HEK293 (cell line): ENCODE measurements around the gene TOMM40.
A peak's percentile ranks its signal among the peaks of the same experiment; 100 is the strongest.

Experiments used
- CTCF ChIA-PET: fragments of 350-600 bp; formaldehyde crosslinking; extraction: SDS; loops from one replicate; lab custom pipeline; 2021; ENCODE audit warnings: antibody characterized with exemption; lab: Yijun Ruan, JAX
- POLR2A ChIA-PET: fragments of 300-600 bp; formaldehyde crosslinking; extraction: SDS; loops from one replicate; lab custom pipeline; 2020; ENCODE audit warnings: antibody characterized with exemption, inconsistent platforms; lab: Yijun Ruan, JAX
- H3K27ac ChIP-seq: fragments of 200-500 bp; sonication (Bioruptor generic); 2 replicates; pipeline ENCODE4 v1.5.1; 2014; ENCODE audit warnings: low read depth, low read length, control low read depth, inconsistent platforms; ENCODE audit errors: extremely low read depth
- H3K36me3 ChIP-seq, 2 experiments: fragments of 200-500 bp in 1 of 2; sonication (Bioruptor generic) in 1 of 2; 1 replicate in 1 of 2; 2 replicates in 1 of 2; pipeline ENCODE4 v1.5.1; 2014 to 2017; ENCODE audit warnings: inconsistent platforms in 2 of 2, low read length in 2 of 2; ENCODE audit not compliant: control insufficient read depth in 2 of 2, insufficient read depth in 1 of 2
- H3K4me1 ChIP-seq: fragments of 200-500 bp; sonication (Bioruptor generic); 2 replicates; pipeline ENCODE4 v1.5.1; 2014; ENCODE audit warnings: mild to moderate bottlenecking, low read length, inconsistent platforms; ENCODE audit not compliant: control insufficient read depth, insufficient read depth
- H3K4me3 ChIP-seq: 2 replicates; pipeline ENCODE4 v1.5.1; 2011; ENCODE audit warnings: low read depth, mild to moderate bottlenecking, control low read depth, low read length, moderate library complexity
- H3K9me3 ChIP-seq: fragments of 200-500 bp; sonication (Bioruptor generic); 2 replicates; pipeline ENCODE4 v1.5.1; 2014; ENCODE audit warnings: low read depth, low read length, inconsistent platforms; ENCODE audit not compliant: control insufficient read depth, insufficient read depth
- CTCF ChIP-seq: fragments of 450-650 bp; formaldehyde crosslinking; IDR thresholded peaks from 2 replicates; pipeline ENCODE4 v1.5.1; 2016; ENCODE audit warnings: missing biosample characterization, missing genetic modification characterization
- EGR2 ChIP-seq: fragments of 450-650 bp; formaldehyde crosslinking; IDR thresholded peaks from 2 replicates; pipeline ENCODE4 v1.5.1; 2016; ENCODE audit warnings: low read depth, missing biosample characterization, missing genetic modification characterization
- FEZF1 ChIP-seq: fragments of 450-650 bp; formaldehyde crosslinking; IDR thresholded peaks from 2 replicates; pipeline ENCODE4 v1.5.1; 2016; ENCODE audit warnings: missing biosample characterization, missing genetic modification characterization
- GLI2 ChIP-seq: fragments of 450-650 bp; formaldehyde crosslinking; IDR thresholded peaks from 2 replicates; pipeline ENCODE4; 2017; ENCODE audit warnings: missing biosample characterization, missing genetic modification characterization, low read depth, borderline replicate concordance
- SP7 ChIP-seq: fragments of 450-650 bp; formaldehyde crosslinking; IDR thresholded peaks from 2 replicates; pipeline ENCODE4 v1.5.1; 2016; ENCODE audit warnings: missing biosample characterization, missing genetic modification characterization
- ZBTB10 ChIP-seq: fragments of 450-650 bp; formaldehyde crosslinking; IDR thresholded peaks from 2 replicates; pipeline ENCODE4 v1.5.1; 2016; ENCODE audit warnings: missing biosample characterization, missing genetic modification characterization
- ZBTB11 ChIP-seq: fragments of 450-650 bp; formaldehyde crosslinking; conservative IDR thresholded peaks from 2 replicates; pipeline ENCODE4 v1.5.1; 2016; ENCODE audit warnings: low read depth, missing biosample characterization, missing genetic modification characterization
- ZEB2 ChIP-seq: fragments of 450-650 bp; formaldehyde crosslinking; IDR thresholded peaks from 2 replicates; pipeline ENCODE4 v1.5.1; 2016; ENCODE audit warnings: missing biosample characterization, missing genetic modification characterization
- ZNF280C ChIP-seq: fragments of 450-650 bp; formaldehyde crosslinking; IDR thresholded peaks from 2 replicates; pipeline ENCODE4 v1.5.1; 2016; ENCODE audit warnings: missing biosample characterization, missing genetic modification characterization
- ZNF37A ChIP-seq: fragments of 450-650 bp; IDR thresholded peaks from 2 replicates; pipeline ENCODE4 v1.5.1; 2018; ENCODE audit warnings: missing biosample characterization, missing genetic modification characterization
- ZNF391 ChIP-seq: fragments of 450-650 bp; formaldehyde crosslinking; IDR thresholded peaks from 2 replicates; pipeline ENCODE4 v1.5.1; 2016; ENCODE audit warnings: low read depth, missing biosample characterization, missing genetic modification characterization, borderline replicate concordance
- ZNF404 ChIP-seq: fragments of 450-650 bp; formaldehyde crosslinking; IDR thresholded peaks from 2 replicates; pipeline ENCODE4 v1.5.1; 2017; ENCODE audit warnings: missing biosample characterization, missing genetic modification characterization
- ZNF488 ChIP-seq: fragments of 450-650 bp; formaldehyde crosslinking; IDR thresholded peaks from 2 replicates; pipeline ENCODE4 v1.5.1; 2016; ENCODE audit warnings: missing biosample characterization, missing genetic modification characterization
- ZNF514 ChIP-seq: fragments of 450-650 bp; formaldehyde crosslinking; IDR thresholded peaks from 2 replicates; pipeline ENCODE4 v1.5.1; 2016; ENCODE audit warnings: missing biosample characterization, missing genetic modification characterization
- ZNF580 ChIP-seq: fragments of 450-650 bp; formaldehyde crosslinking; IDR thresholded peaks from 2 replicates; pipeline ENCODE4 v1.5.1; 2016; ENCODE audit warnings: missing biosample characterization, missing genetic modification characterization
- ZSCAN18 ChIP-seq: fragments of 450-650 bp; formaldehyde crosslinking; IDR thresholded peaks from 2 replicates; pipeline ENCODE4 v1.5.1; 2016; ENCODE audit warnings: missing biosample characterization, missing genetic modification characterization
- ZXDB ChIP-seq: fragments of 450-650 bp; formaldehyde crosslinking; IDR thresholded peaks from 2 replicates; pipeline ENCODE4 v1.5.1; 2016; ENCODE audit warnings: missing biosample characterization, missing genetic modification characterization

Gene TOMM40

GRCh38 chr19:44874317-44874716 lies 16.7 kb upstream of the TOMM40 start:
- H3K4me1 ChIP-seq = no peaks in the 10 kb centered on the region
- CTCF ChIA-PET = no interaction called here
- POLR2A ChIA-PET = no interaction called here
- H3K4me3 ChIP-seq = no peak overlapping the region
- peaks cover 47 to 86% of the 10 kb centered on the region in 2 experiments for H3K36me3 ChIP-seq
- H3K9me3 ChIP-seq = no peaks in the 10 kb centered on the region
- H3K27ac ChIP-seq = no peak overlapping the region
- TF ChIP-seq ZNF280C (tag by site-specific recombination) = no peak
- TF ChIP-seq ZNF404 (tag by site-specific recombination) = no peak
- no peak for TF ChIP-seq FEZF1 (tag by site-specific recombination)
- TF ChIP-seq ZBTB11 (tag by site-specific recombination) = no peak
- no peak for TF ChIP-seq ZSCAN18 (tag by site-specific recombination)
- TF ChIP-seq ZBTB10 = no peak
- no peak for TF ChIP-seq ZXDB
- TF ChIP-seq, all 188 proteins: peak for 0

GRCh38 chr19:44875666-44876451 lies 15.2 kb upstream of the TOMM40 start:
- Histone ChIP-seq H3K4me3 (no peak overlapping the region), H3K9me3 (no peaks in the 10 kb centered on the region), H3K36me3 (peaks cover 43 to 80% of the 10 kb centered on the region in 2 experiments), H3K27ac (no peak overlapping the region), H3K4me1 (no peaks in the 10 kb centered on the region)
- CTCF ChIA-PET = interaction anchor here (0.6 to 0.7 kb wide), 2 partner anchors 11 to 28 kb away, joined by 3 read pairs; no protein-coding TSS in a partner anchor
- POLR2A ChIA-PET = no interaction called here
- no peak for TF ChIP-seq ZNF580
- TF ChIP-seq ZNF488 (tag by site-specific recombination) = no peak
- no peak for TF ChIP-seq SP7 (tag by site-specific recombination)
- peak; percentile 64 for TF ChIP-seq EGR2 (tag by site-specific recombination)
- no peak for TF ChIP-seq ZBTB10
- no peak for TF ChIP-seq GLI2 (tag by site-specific recombination)
- TF ChIP-seq ZEB2 = no peak
- TF ChIP-seq ZNF391 (tag by site-specific recombination) = no peak
- no peak for TF ChIP-seq ZNF514 (tag by site-specific recombination)
- no peak for TF ChIP-seq CTCF (tag by site-specific recombination)
- TF ChIP-seq ZNF37A (tag by site-specific recombination) = no peak
